HepG2 (cell line): ENCODE results near the gene COQ8A. TPM values are rescaled to one million over a fixed set of nuclear protein-coding genes. Genes with fewer than 3 reads are reported as not detected.

Experiments used
- ELF1 ChIP-seq: sonication (generic); formaldehyde crosslinking; IDR thresholded peaks from 2 replicates; pipeline ENCODE4 v1.4.0; 2020; ENCODE audit warnings: missing genetic modification reagents
- FOXP4 ChIP-seq: sonication (generic); formaldehyde crosslinking; IDR thresholded peaks from 2 replicates; pipeline ENCODE4 v1.4.0; 2020; ENCODE audit warnings: missing genetic modification reagents
- HMGA1 ChIP-seq: sonication (generic); formaldehyde crosslinking; conservative IDR thresholded peaks from 2 replicates; pipeline ENCODE4 v1.4.0; 2020; ENCODE audit warnings: missing genetic modification reagents
- HNF1B ChIP-seq: sonication (generic); formaldehyde crosslinking; IDR thresholded peaks from 2 replicates; pipeline ENCODE4 v1.5.1; 2020; ENCODE audit warnings: mild to moderate bottlenecking, moderate library complexity, missing genetic modification reagents
- HNF4A ChIP-seq: sonication (generic); formaldehyde crosslinking; IDR thresholded peaks from 2 replicates; pipeline ENCODE4 v1.4.0; 2020; ENCODE audit warnings: missing genetic modification reagents
- PAXIP1 ChIP-seq: sonication (generic); formaldehyde crosslinking; conservative IDR thresholded peaks from 2 replicates; pipeline ENCODE4 v1.4.0; 2020; ENCODE audit warnings: mild to moderate bottlenecking, missing genetic modification reagents, moderate library complexity
- PHF8 ChIP-seq: sonication (generic); formaldehyde crosslinking; IDR thresholded peaks from 2 replicates; pipeline ENCODE4 v1.5.0; 2020; ENCODE audit warnings: missing genetic modification reagents
- RCOR2 ChIP-seq: IDR thresholded peaks from 2 replicates; pipeline ENCODE4 v1.6.1; 2016; ENCODE audit warnings: missing biosample characterization, missing genetic modification reagents
- RNF2 ChIP-seq: fragments of 450-650 bp; conservative IDR thresholded peaks from 2 replicates; pipeline ENCODE4 v1.6.1; 2016; ENCODE audit warnings: low read depth
- SAFB2 ChIP-seq: sonication (generic); formaldehyde crosslinking; IDR thresholded peaks from 2 replicates; pipeline ENCODE4 v1.5.1; 2020; ENCODE audit warnings: missing genetic modification reagents, low read depth, mild to moderate bottlenecking, borderline replicate concordance
- SRY ChIP-seq: sonication (generic); formaldehyde crosslinking; IDR thresholded peaks from 2 replicates; pipeline ENCODE4 v1.8.0; 2022; ENCODE audit warnings: mild to moderate bottlenecking, missing genetic modification reagents
- STAG1 ChIP-seq: sonication (generic); formaldehyde crosslinking; IDR thresholded peaks from 2 replicates; pipeline ENCODE4 v1.4.0; 2020; ENCODE audit warnings: missing genetic modification reagents
- TSC22D2 ChIP-seq: sonication (generic); formaldehyde crosslinking; IDR thresholded peaks from 2 replicates; pipeline ENCODE4 v1.5.1; 2020; ENCODE audit warnings: missing genetic modification reagents, mild to moderate bottlenecking, borderline replicate concordance
- YEATS2 ChIP-seq: sonication (generic); formaldehyde crosslinking; IDR thresholded peaks from 2 replicates; pipeline ENCODE4 v1.4.0; 2020; ENCODE audit warnings: missing genetic modification reagents, borderline replicate concordance
- ZBTB34 ChIP-seq: sonication (generic); formaldehyde crosslinking; IDR thresholded peaks from 2 replicates; pipeline ENCODE4 v1.8.0; 2022; ENCODE audit warnings: mild to moderate bottlenecking, missing genetic modification reagents
- ZFY ChIP-seq: sonication (generic); formaldehyde crosslinking; IDR thresholded peaks from 2 replicates; pipeline ENCODE4 v1.4.0; 2020; ENCODE audit warnings: missing genetic modification reagents
- ZHX1 ChIP-seq: sonication (generic); formaldehyde crosslinking; IDR thresholded peaks from 2 replicates; pipeline ENCODE4 v1.8.1; 2022; ENCODE audit warnings: low read depth, mild to moderate bottlenecking, missing genetic modification reagents
- ZNF263 ChIP-seq: sonication (generic); formaldehyde crosslinking; IDR thresholded peaks from 2 replicates; pipeline ENCODE4 v1.4.0; 2020; ENCODE audit warnings: missing genetic modification reagents
- polyA plus RNA-seq, 8 experiments: library from polyadenylated mRNA; depleted of rRNA in 3 of 8; stranded (reverse) in 7 of 8; unstranded in 1 of 8; fragments of >200 nt; fragmentation: Illumina TruSeq in 4 of 8; extraction: Trizol in 4 of 8; gene quantifications; 2 replicates each; pipeline versions ENCODE4 v1.2.1 to v1.2.3, GENCODE V29; 2011 to 2016; ENCODE audit warnings: low read depth in 4 of 8, missing spikeins in 1 of 8, mixed read lengths in 1 of 8; ENCODE audit not compliant: insufficient read depth in 1 of 8
- total RNA-seq, 5 experiments: library from RNA; depleted of rRNA; stranded (reverse); fragments of >200 nt; fragmentation: Illumina TruSeq; extraction: Trizol; gene quantifications; 2 replicates each; pipeline ENCODE4 v1.2.3, GENCODE V29; 2016; ENCODE audit warnings: low read depth in 1 of 5

The COQ8A gene
- total and polyA plus RNA-seq, 2 of the 13 experiments (the other 11 are each of a cell fraction or from before 2014, with no cell fraction given) = 60.4 to 88.7 TPM

GRCh38 chr1:226920446-226920894 lies 19.6 kb upstream of the COQ8A start (continued):
- TF ChIP-seq SRY (CRISPR knock-in tag) = no peak
- TF ChIP-seq ZFY (CRISPR knock-in tag) = peak; percentile 68
- peak; percentile 26; the same call in 1 of the 2 replicates for TF ChIP-seq HNF1B (CRISPR knock-in tag)
- peak; percentile 79; the same call in 1 of the 2 replicates for TF ChIP-seq TSC22D2
- TF ChIP-seq ZHX1 = no peak
- TF ChIP-seq PHF8 (CRISPR knock-in tag) = peak; percentile 33; the same call in 1 of the 2 replicates
- peak; percentile 91 for TF ChIP-seq PAXIP1 (CRISPR knock-in tag)
- no peak; the same call in 1 of the 2 replicates for TF ChIP-seq SAFB2 (CRISPR knock-in tag)
- TF ChIP-seq RCOR2 = peak; percentile 34; the same call in 1 of the 2 replicates
- TF ChIP-seq FOXP4 (CRISPR knock-in tag) = peak; percentile 88
- TF ChIP-seq STAG1 (CRISPR knock-in tag) = 0 out of 2 replicates have a peak, but pooled peaks have one; percentile 3
- TF ChIP-seq YEATS2 (CRISPR knock-in tag) = peak; percentile 51; the same call in 1 of the 2 replicates
- TF ChIP-seq RNF2 = no peak
- TF ChIP-seq HMGA1 (CRISPR knock-in tag) = no peak
- TF ChIP-seq ZNF263 (CRISPR knock-in tag) = peak; percentile 25; the same call in 1 of the 2 replicates
- peak; percentile 76 for TF ChIP-seq HNF4A (CRISPR knock-in tag)
- TF ChIP-seq ZBTB34 = 0 out of 2 replicates have a peak, but pooled peaks have one; percentile 37
- TF ChIP-seq ELF1 (CRISPR knock-in tag) = peak; percentile 39; the same call in 1 of the 2 replicates
